Measurements from ENCODE around the gene C1QTNF7.

Gene C1QTNF7

DNA sequence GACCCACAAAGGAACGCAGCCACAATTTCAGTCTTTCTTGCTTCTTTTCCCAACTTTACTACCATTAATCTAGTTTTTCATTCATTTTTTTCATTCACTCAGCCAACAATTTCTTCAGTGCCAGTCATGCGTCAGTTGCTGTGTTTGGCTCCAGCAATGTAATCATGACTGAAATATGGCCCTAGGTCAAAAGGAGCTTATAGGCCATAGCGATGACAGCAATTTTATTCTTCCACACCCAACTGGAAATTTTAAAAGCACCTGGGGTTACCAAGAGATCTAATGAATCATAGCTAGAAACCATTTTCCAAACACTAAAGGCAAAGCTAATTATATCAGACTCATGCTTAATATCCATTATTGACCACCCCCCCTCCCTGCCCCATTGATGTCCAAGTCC is 29.8 kb upstream of the C1QTNF7 start:
- Histone ChIP-seq H3K27ac (ENCODE audit: low read depth, low read length) (no peak overlapping the region), H3K4me3 (ENCODE audit: low read length) (no peak overlapping the region), H3K9me3 (ENCODE audit: insufficient read depth, low read depth, low read length) (no peaks in the 10 kb centered on the region), H3K36me3 (ENCODE audit: insufficient read depth, low read length) (no peaks in the 10 kb centered on the region), H3K9ac (ENCODE audit: low read depth, low read length) (no peak overlapping the region), H3K27me3 (ENCODE audit: insufficient read depth, low read length) (no peaks in the 10 kb centered on the region), H3K4me1 (ENCODE audit: insufficient read depth, low read length) (peaks cover 5% of the 10 kb centered on the region; the same call in 1 of the 2 replicates)
- 61% methylated on average over 3 of the region's 3 CpGs for WGBS

DNA sequence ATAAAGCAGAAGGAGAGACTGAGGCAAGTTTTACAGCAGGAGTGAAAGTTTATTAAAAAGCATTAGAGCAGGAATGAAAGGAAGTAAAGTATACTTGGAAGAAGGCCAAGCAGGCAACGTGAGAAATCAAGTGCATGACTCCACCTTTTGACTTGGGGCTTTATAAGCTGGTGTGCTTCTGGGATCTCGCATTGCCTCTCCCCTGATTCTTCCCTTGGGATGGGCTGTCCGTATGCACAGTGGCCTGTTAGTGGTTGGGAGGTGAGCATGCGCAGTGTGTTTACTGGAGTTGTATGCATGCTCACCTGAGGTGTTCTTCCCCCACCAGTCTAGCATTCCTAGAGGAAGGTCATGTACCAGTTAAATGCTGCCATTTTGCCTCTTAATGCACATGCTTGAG is 29.1 kb upstream of the C1QTNF7 start:
- Histone ChIP-seq H3K36me3 (ENCODE audit: insufficient read depth, low read length) (no peaks in the 10 kb centered on the region), H3K9me3 (ENCODE audit: insufficient read depth, low read depth, low read length) (no peaks in the 10 kb centered on the region), H3K9ac (ENCODE audit: low read depth, low read length) (no peak overlapping the region), H3K4me1 (ENCODE audit: insufficient read depth, low read length) (peaks cover 5% of the 10 kb centered on the region; the same call in 1 of the 2 replicates), H3K27me3 (ENCODE audit: insufficient read depth, low read length) (no peaks in the 10 kb centered on the region), H3K4me3 (ENCODE audit: low read length) (no peak overlapping the region), H3K27ac (ENCODE audit: low read depth, low read length) (no peak overlapping the region)
- 94% methylated on average over 3 of the region's 4 CpGs for WGBS

DNA sequence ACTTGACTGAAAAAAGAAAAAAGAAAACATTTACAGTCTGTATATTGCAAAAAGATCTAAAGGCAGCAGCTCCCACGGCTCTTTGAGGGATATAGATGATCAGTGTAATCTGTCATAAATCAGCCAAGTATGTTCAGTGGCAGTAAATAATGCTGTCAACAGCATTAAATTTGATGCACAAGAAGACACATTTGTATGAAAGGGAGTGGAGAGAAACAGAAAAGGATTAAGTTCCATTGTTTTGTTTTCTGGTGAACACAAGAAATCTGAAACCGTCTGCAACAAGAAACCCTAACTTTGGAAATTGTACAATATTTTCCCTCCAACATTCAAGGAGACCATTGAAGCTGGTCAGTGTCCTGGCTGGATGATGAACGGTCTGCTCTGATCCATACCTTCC is 27.6 kb upstream of the C1QTNF7 start:
- H3K9me3 ChIP-seq (ENCODE audit: insufficient read depth, low read depth, low read length): no peaks in the 10 kb centered on the region
- H3K27ac ChIP-seq (ENCODE audit: low read depth, low read length): no peak overlapping the region
- no peak overlapping the region for H3K4me3 ChIP-seq (ENCODE audit: low read length)
- H3K9ac ChIP-seq (ENCODE audit: low read depth, low read length): no peak overlapping the region
- 0 out of 2 replicates have a peak, but pooled peaks cover 2% of the 10 kb centered on the region for H3K4me1 ChIP-seq (ENCODE audit: insufficient read depth, low read length)
- WGBS: 93% methylated on average over 3 of the region's 3 CpGs
- H3K27me3 ChIP-seq (ENCODE audit: insufficient read depth, low read length): no peaks in the 10 kb centered on the region
- no peaks in the 10 kb centered on the region for H3K36me3 ChIP-seq (ENCODE audit: insufficient read depth, low read length)

DNA sequence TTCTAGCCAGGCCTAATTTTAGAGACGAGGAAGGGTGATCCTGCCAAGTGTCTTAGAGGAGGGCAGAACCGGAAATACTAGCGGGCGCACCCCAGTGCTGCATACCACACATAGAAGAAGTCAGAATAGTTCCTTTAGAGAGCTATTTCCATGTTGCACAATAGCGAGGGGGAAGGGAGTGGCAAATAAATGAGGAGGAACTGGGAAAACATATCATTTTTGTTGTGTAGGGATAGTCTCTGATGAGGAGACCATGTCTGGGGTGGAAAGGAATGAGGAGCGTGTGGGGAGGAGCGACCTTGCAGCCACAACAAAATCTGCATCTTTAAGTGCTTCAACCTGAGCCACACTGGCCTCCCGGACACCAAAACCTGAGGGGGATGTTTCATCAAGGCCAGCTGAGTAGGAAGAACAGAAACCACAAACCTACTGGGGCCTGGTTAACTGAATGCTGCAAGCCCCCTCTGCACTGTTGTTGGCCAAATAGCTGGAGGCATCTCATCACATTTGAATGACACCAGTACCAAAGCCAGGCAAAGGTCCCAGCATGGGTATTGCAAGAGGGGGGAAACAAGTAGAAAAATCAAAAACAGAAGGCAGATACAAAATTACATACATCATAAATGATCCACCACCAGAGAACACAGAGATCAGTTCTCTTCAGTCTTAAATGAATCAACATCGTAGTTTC is 26.7 kb upstream of the C1QTNF7 start:
- Histone ChIP-seq H3K4me1 (ENCODE audit: insufficient read depth, low read length) (no peaks in the 10 kb centered on the region), H3K27ac (ENCODE audit: low read depth, low read length) (no peak overlapping the region), H3K4me3 (ENCODE audit: low read length) (no peak overlapping the region), H3K36me3 (ENCODE audit: insufficient read depth, low read length) (no peaks in the 10 kb centered on the region), H3K9me3 (ENCODE audit: insufficient read depth, low read depth, low read length) (no peaks in the 10 kb centered on the region), H3K9ac (ENCODE audit: low read depth, low read length) (no peak overlapping the region), H3K27me3 (ENCODE audit: insufficient read depth, low read length) (no peaks in the 10 kb centered on the region)
- 83% methylated on average over 9 of the region's 9 CpGs for WGBS

DNA sequence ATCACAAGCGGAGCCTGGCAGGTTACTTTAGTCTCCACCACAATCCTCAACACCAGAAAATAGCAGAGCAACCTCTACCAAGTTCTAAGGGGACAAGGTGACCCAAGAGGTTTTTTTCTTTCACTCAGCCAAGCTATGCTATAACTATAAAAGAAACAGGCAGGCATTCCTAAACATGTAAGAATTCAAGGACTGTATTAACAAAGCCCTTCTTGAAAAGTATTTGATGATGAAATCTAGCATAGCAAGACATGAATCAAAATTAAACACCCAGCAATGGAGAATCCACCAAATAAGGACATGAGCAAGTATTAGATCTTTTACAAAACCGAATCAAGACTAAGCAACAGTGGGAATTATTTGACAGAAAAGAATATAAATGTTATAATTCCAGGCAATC is 25.7 kb upstream of the C1QTNF7 start:
- Histone ChIP-seq H3K9ac (ENCODE audit: low read depth, low read length) (no peak overlapping the region), H3K36me3 (ENCODE audit: insufficient read depth, low read length) (no peaks in the 10 kb centered on the region), H3K4me3 (ENCODE audit: low read length) (no peak overlapping the region), H3K27ac (ENCODE audit: low read depth, low read length) (no peak overlapping the region), H3K4me1 (ENCODE audit: insufficient read depth, low read length) (no peaks in the 10 kb centered on the region), H3K27me3 (ENCODE audit: insufficient read depth, low read length) (no peaks in the 10 kb centered on the region), H3K9me3 (ENCODE audit: insufficient read depth, low read depth, low read length) (no peaks in the 10 kb centered on the region)
- 84% methylated on average over 2 of the region's 2 CpGs for WGBS

DNA sequence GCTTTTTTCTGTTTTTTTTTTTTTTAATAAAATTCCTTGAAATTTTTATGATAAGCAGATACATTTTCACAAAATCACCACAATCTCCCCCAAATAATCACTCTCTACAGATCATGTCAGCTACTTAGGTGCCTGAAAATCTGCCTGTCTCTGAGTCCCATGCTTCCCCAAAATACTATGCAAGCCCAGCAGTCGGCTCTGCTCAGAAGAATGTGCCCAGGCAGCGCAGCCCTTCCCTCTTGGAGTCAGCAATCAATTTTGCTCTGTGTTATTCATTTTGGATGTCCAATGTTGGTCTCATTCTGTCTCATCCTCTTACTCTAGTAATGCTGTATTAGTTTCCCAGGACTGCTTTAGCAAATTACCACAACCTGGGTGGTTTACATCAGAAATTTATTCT is 24.9 kb upstream of the C1QTNF7 start:
- Histone ChIP-seq H3K9me3 (ENCODE audit: insufficient read depth, low read depth, low read length) (no peaks in the 10 kb centered on the region), H3K27ac (ENCODE audit: low read depth, low read length) (no peak overlapping the region), H3K36me3 (ENCODE audit: insufficient read depth, low read length) (no peaks in the 10 kb centered on the region), H3K27me3 (ENCODE audit: insufficient read depth, low read length) (no peaks in the 10 kb centered on the region), H3K4me1 (ENCODE audit: insufficient read depth, low read length) (no peaks in the 10 kb centered on the region), H3K4me3 (ENCODE audit: low read length) (no peak overlapping the region), H3K9ac (ENCODE audit: low read depth, low read length) (no peak overlapping the region)
- 78% methylated on average over 2 of the region's 2 CpGs for WGBS

DNA sequence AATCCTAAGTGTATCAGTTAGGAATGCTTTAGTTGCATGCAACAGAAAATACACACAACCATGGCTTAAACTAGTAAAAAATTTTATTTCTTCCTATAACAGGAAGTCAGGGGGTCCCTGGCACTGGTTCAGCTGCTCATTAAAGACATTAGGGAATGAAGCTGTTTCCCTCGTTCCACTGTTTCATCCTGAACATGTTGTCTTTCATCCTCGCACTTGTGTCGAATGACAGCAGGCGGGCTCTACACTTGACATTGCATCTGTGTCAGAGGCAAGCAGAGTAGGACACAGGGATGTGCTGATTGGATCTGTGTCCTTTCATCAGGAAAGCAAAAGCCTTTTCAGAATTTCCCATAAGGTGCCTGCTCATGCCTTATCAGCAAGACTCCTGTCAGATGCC is 22.8 kb upstream of the C1QTNF7 start:
- Histone ChIP-seq H3K36me3 (ENCODE audit: insufficient read depth, low read length) (no peaks in the 10 kb centered on the region), H3K4me1 (ENCODE audit: insufficient read depth, low read length) (no peaks in the 10 kb centered on the region), H3K9ac (ENCODE audit: low read depth, low read length) (no peak overlapping the region), H3K9me3 (ENCODE audit: insufficient read depth, low read depth, low read length) (no peaks in the 10 kb centered on the region), H3K27ac (ENCODE audit: low read depth, low read length) (no peak overlapping the region), H3K27me3 (ENCODE audit: insufficient read depth, low read length) (no peaks in the 10 kb centered on the region), H3K4me3 (ENCODE audit: low read length) (no peak overlapping the region)
- 93% methylated on average over 4 of the region's 4 CpGs for WGBS

DNA sequence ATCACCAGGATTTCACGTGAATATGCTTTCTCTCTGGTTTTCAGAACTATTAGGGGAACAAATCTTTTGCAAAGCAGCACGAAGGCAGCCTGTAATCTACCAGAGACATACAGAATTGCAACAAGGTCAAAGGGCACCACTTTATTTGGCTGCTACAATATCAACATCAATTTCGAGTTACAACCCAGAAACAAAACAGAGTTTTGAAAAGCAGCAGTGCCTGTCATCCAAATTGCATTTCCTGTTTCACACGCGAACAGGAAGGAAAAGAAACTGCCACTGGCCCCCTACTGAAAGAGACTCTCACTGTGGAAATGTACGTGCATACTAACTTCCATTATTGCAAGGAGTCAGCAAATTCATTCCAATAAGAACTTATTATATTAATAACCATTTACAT is 17.1 kb upstream of the C1QTNF7 start:
- H3K27ac ChIP-seq (ENCODE audit: low read depth, low read length): no peak overlapping the region
- H3K9me3 ChIP-seq (ENCODE audit: insufficient read depth, low read depth, low read length): no peaks in the 10 kb centered on the region
- WGBS: 73% methylated on average over 5 of the region's 6 CpGs
- H3K4me1 ChIP-seq (ENCODE audit: insufficient read depth, low read length): no peaks in the 10 kb centered on the region
- H3K4me3 ChIP-seq (ENCODE audit: low read length): no peak overlapping the region
- H3K27me3 ChIP-seq (ENCODE audit: insufficient read depth, low read length): no peaks in the 10 kb centered on the region
- no peaks in the 10 kb centered on the region for H3K36me3 ChIP-seq (ENCODE audit: insufficient read depth, low read length)
- H3K9ac ChIP-seq (ENCODE audit: low read depth, low read length): no peak overlapping the region

DNA sequence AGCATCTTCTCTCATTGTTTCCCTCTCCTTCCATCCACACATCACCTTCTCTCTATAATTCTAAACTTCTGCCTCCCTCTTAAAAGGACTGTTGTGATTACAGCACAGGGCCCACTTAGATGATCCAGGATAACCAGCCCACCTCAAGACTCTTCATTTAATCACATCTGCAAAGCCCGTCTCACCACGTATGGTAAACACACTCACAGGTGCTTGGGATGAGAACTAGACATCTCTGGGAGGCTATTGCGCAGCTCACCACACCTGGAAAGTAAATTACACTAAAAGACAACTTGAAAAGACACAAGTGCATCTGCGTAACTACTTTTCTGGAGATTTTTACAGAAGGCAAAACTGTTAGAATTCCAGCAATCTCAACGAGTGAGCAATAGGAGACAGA is 15.4 kb upstream of the C1QTNF7 start:
- Histone ChIP-seq H3K4me3 (ENCODE audit: low read length) (no peak overlapping the region), H3K27me3 (ENCODE audit: insufficient read depth, low read length) (no peaks in the 10 kb centered on the region), H3K27ac (ENCODE audit: low read depth, low read length) (no peak overlapping the region), H3K4me1 (ENCODE audit: insufficient read depth, low read length) (no peaks in the 10 kb centered on the region), H3K9me3 (ENCODE audit: insufficient read depth, low read depth, low read length) (no peaks in the 10 kb centered on the region), H3K36me3 (ENCODE audit: insufficient read depth, low read length) (no peaks in the 10 kb centered on the region), H3K9ac (ENCODE audit: low read depth, low read length) (no peak overlapping the region)
- WGBS: 95% methylated on average over 5 of the region's 5 CpGs

DNA sequence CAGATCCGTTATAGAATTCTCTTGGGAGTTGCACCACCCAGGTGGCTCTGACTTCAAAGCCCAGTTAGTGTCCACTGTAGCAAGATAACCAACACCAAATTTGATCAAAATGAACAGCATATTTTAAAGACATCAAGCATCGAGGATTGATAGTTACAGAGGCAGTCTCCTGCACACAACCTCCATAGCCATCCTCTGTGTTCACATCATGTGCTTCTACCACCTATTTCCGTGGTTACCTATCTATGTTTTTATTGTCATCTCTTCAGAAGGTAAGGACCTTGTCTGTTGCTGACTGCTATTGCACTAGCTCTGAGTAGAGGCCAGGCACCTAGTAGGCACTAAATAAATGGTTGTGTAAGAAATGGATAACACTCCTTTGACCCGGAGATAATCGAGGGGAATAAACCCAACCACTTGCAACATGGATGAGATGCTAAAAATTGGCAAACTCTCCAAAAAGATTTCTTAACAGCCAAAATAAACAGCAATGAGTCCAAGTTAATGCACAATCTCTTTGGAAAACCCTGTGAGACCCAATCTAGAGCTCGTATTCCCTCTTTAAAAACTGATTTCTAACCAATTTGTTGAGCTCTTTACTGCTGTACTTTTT is 14.7 kb upstream of the C1QTNF7 start:
- no peak overlapping the region for H3K9ac ChIP-seq (ENCODE audit: low read depth, low read length)
- no peaks in the 10 kb centered on the region for H3K9me3 ChIP-seq (ENCODE audit: insufficient read depth, low read depth, low read length)
- no peaks in the 10 kb centered on the region for H3K4me1 ChIP-seq (ENCODE audit: insufficient read depth, low read length)
- no peak overlapping the region for H3K27ac ChIP-seq (ENCODE audit: low read depth, low read length)
- no peaks in the 10 kb centered on the region for H3K27me3 ChIP-seq (ENCODE audit: insufficient read depth, low read length)
- H3K4me3 ChIP-seq (ENCODE audit: low read length): no peak overlapping the region
- WGBS: 96% methylated on average over 6 of the region's 6 CpGs
- H3K36me3 ChIP-seq (ENCODE audit: insufficient read depth, low read length): no peaks in the 10 kb centered on the region

DNA sequence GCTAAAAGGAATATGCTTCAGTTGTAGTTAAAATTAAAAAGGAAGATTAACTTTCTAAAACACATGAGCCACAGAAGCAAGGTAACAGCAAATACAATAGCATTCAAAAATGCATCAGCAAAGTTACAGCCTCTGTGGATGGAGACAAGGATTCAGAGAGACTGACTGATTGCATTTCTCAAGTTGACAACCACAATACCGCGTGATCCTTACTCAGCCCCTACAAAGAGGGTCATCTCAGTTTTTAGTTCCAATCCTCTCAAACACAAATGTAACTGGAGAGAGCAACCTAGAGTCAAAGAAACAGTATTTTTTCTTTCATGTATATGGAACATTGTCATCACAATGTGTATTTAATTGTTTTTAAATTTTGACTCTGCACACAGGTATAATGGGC is 14.2 kb upstream of the C1QTNF7 start:
- H3K36me3 ChIP-seq (ENCODE audit: insufficient read depth, low read length): no peaks in the 10 kb centered on the region
- no peaks in the 10 kb centered on the region for H3K27me3 ChIP-seq (ENCODE audit: insufficient read depth, low read length)
- 96% methylated on average over 2 of the region's 2 CpGs for whole genome bisulfite sequencing
- no peak overlapping the region for H3K27ac ChIP-seq (ENCODE audit: low read depth, low read length)
- no peak overlapping the region for H3K4me3 ChIP-seq (ENCODE audit: low read length)
- no peak overlapping the region for H3K9ac ChIP-seq (ENCODE audit: low read depth, low read length)
- H3K4me1 ChIP-seq (ENCODE audit: insufficient read depth, low read length): no peaks in the 10 kb centered on the region
- no peaks in the 10 kb centered on the region for H3K9me3 ChIP-seq (ENCODE audit: insufficient read depth, low read depth, low read length)

Measured in HUES64 (cell line).